SJSA1 (cell line): Measurements from ENCODE around the gene POLG2. TPM values are rescaled to one million over a fixed set of nuclear protein-coding genes. Genes with fewer than 3 reads are reported as not detected.
"Not testable (repeated sequence)": the region's sequence is repeated elsewhere in the genome, so short reads cannot be mapped to it uniquely, and the experiment has no call there.

Experiments
- DNase-seq, 2 experiments: peaks; one replicate each; pipeline ENCODE4 v3.0.0-alpha.2; 2015 to 2020; ENCODE audit warnings: low spot score in 2 of 2, low read depth in 1 of 2
- H3K27ac ChIP-seq: fragments of 250-450 bp; sonication (Bioruptor Pico); 2 replicates; pipeline ENCODE4 v1.5.1; 2020; ENCODE audit warnings: mild to moderate bottlenecking, moderate library complexity
- H3K27me3 ChIP-seq: fragments of 250-450 bp; sonication (Bioruptor Pico); replicated peaks from 2 replicates; pipeline ENCODE4 v1.5.1; 2020; ENCODE audit warnings: mild to moderate bottlenecking, moderate library complexity
- H3K36me3 ChIP-seq: fragments of 250-450 bp; sonication (Bioruptor Pico); 2 replicates; pipeline ENCODE4 v1.5.1; 2020; ENCODE audit warnings: mild to moderate bottlenecking
- H3K4me1 ChIP-seq: fragments of 250-450 bp; sonication (Bioruptor Pico); replicated peaks from 2 replicates; pipeline ENCODE4 v1.6.1; 2021; ENCODE audit warnings: mild to moderate bottlenecking
- H3K4me3 ChIP-seq: fragments of 250-450 bp; sonication (Bioruptor Pico); 2 replicates; pipeline ENCODE4 v1.5.1; 2020; ENCODE audit warnings: mild to moderate bottlenecking
- H3K9me3 ChIP-seq: fragments of 250-450 bp; sonication (Bioruptor Pico); replicated peaks from 2 replicates; pipeline ENCODE4 v1.5.1; 2020; ENCODE audit warnings: mild to moderate bottlenecking
- total RNA-seq: library from RNA; depleted of rRNA; stranded (reverse); fragments of >200 nt; shearing (Covaris generic); gene quantifications from 2 replicates; pipeline ENCODE4 v1.2.3, GENCODE V29; 2014

POLG2 gene
- total RNA-seq, 1 experiment from 2014 or later = 7.5 TPM

DNA sequence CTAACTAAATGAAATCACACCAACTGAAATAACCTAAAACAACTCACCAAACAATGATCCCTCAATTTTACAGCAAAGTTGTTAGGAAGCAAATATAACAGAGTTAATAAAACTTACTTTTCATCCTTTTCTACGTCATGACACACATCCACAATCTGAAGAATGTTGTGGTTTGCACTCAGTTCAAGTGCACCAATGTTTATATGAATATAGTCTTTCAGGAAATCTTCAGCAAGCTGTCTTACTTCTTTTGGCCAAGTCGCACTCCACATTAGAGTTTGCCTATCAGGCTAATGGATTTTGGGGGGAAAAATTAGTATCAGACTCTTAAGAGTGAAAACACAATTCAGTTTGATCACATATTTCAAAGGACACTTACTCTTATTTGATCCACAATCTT is 6.0 kb upstream of the POLG2 start:
- H3K4me3 ChIP-seq = no peak overlapping the region
- H3K27ac ChIP-seq = peak overlapping the region; percentile 6; the same call in 1 of the 2 replicates
- peaks cover 84% of the 10 kb centered on the region for H3K36me3 ChIP-seq
- no peaks in the 10 kb centered on the region for H3K27me3 ChIP-seq
- DNase-seq = no peak
- H3K9me3 ChIP-seq = no peaks in the 10 kb centered on the region
- peaks cover 33% of the 10 kb centered on the region for H3K4me1 ChIP-seq

DNA sequence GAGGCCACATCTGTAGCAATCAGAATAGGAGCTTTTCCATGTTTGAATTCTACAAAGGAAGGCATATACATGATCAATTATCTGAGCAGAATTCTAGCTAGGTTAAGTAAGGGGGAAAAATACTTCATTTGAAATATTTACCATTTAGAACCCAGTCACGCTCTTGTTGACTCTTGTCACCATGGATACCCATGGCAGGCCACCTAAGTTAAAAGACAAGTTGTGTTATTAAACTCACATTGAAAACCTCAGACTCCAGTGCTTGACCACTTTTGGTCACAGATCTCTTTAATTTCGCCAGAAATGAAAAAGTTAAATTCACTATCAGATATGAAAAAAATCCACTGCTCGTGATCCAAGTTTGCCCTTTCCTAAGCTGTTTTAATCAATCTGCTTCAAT is 5.2 kb upstream of the POLG2 start:
- Histone ChIP-seq H3K27me3 (no peaks in the 10 kb centered on the region), H3K4me3 (no peak overlapping the region), H3K9me3 (no peaks in the 10 kb centered on the region), H3K36me3 (peaks cover 90% of the 10 kb centered on the region), H3K27ac (peak overlapping the region; percentile 6; the same call in 1 of the 2 replicates), H3K4me1 (peaks cover 39% of the 10 kb centered on the region)
- DNase-seq = no peak

DNA sequence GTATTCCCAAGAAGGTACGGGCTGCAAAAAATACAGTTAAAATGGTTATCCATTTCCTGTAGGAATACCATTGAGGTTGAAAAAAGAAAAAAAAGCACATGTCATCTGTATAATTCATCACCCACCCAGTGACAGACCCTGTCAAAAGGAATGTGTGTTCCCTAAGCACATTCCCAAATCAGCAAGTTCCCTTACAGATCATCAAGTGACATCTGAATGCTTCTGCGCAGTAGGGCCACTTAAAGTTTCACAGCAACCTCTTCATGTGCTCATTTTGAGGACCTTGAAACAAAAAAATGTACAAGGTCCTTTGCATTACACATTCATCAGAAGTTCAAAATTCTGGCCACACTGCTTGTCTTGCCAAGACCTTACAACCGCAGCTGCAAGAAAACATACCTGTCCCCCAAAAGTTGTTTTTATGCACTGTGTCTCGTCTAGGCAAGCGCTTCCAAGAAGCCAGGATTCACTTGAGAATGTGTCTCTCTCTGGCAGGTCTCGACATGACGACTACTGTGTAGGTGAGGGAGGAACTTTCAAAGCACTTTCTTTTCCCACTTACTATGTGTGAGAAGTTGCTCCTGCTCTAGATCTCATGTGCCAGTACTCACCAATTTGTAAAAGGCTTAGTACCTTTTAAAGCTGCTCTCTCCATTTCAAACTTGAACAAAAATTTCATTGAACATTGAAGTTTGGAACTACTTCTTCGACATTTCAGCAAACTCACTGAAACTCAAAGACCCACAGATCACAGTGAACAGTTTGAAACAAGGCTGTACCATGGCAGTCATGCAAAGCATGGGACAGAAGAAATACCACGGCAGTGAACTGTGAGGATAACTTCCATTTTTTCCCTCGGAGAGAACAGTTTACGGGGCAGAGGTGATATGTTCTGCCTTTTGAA is 4.3 kb upstream of the POLG2 start:
- Histone ChIP-seq H3K27me3 (no peaks in the 10 kb centered on the region), H3K27ac (no peak overlapping the region), H3K4me3 (no peak overlapping the region), H3K36me3 (peaks cover 93% of the 10 kb centered on the region), H3K4me1 (peaks cover 42% of the 10 kb centered on the region), H3K9me3 (no peaks in the 10 kb centered on the region)
- DNase-seq = no peak

DNA sequence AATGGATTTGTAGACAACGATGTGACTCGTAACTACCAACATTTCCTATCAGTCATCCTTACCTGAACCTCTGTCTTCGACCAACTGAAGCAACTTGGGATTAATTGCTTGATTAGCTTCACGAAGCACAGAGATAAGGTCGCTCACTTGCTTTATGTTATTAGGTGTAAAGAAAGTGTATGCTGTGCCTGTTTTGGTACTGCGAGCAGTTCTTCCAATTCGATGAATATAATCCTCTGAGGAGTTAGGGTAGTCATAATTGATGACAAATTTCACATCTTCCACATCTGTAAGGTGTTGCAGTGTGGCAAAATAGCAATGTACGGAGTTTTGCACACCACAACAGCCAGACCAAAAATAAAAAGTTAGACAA is 3.6 kb upstream of the POLG2 start:
- H3K27ac ChIP-seq = no peak overlapping the region
- H3K4me3 ChIP-seq = no peak overlapping the region
- no peaks in the 10 kb centered on the region for H3K9me3 ChIP-seq
- no peak for DNase-seq
- no peaks in the 10 kb centered on the region for H3K27me3 ChIP-seq
- peaks cover 48% of the 10 kb centered on the region for H3K4me1 ChIP-seq
- H3K36me3 ChIP-seq = peaks cover 90% of the 10 kb centered on the region

GRCh38 chr17:64499805-64500486 is 3.1 kb upstream of the POLG2 start:
- Histone ChIP-seq H3K4me3 (no peak overlapping the region), H3K27me3 (no peaks in the 10 kb centered on the region), H3K9me3 (no peaks in the 10 kb centered on the region), H3K27ac (no peak overlapping the region), H3K36me3 (peaks cover 85% of the 10 kb centered on the region), H3K4me1 (peaks cover 48% of the 10 kb centered on the region)
- DNase-seq = no peak

DNA sequence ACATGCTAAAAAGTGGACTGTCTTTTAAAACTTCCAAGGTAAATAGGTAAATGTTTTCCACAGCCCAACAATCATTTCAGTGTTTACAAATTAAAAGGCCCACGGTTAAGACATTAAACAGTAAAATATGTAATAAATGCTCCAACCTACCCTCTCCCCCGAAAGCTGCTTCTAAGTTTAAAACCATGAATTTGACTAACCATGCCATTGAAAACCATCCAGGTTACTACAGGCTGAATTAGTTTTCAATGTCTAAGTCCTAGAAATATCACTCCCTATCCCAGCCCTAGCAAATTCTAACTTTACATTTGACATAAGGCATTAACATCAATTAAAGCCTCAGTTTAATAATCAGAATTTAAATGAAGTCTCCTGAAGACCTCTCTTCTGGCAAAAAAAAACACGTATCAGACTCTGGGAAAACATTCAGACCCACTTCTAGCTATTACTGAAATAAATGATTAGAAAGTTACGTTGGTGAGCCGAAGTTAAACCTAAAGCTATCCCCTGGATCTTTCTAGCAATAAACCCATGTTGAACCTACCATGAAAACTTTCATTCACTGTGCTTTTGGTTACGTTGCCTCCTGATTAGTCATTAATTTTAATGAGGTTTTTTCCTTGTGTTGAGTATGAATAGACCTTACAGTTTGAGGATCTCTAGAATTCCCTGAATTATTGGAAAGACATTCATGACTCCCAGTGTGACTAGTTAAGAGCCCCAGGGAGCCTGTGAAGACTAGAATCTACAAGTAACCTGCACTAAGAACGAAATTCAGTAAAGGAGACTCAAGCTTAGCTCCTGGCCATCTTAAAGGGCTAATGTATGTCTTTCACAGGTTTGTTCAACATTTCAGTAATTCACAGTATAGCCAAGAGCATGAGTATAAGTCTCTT is 1.7 kb upstream of the POLG2 start:
- Histone ChIP-seq H3K27ac (no peak overlapping the region), H3K9me3 (no peaks in the 10 kb centered on the region), H3K36me3 (peaks cover 74% of the 10 kb centered on the region), H3K4me1 (peaks cover 38% of the 10 kb centered on the region), H3K27me3 (no peaks in the 10 kb centered on the region), H3K4me3 (no peak overlapping the region)
- DNase-seq = peak in 1 of 2 experiments; percentile 35

DNA sequence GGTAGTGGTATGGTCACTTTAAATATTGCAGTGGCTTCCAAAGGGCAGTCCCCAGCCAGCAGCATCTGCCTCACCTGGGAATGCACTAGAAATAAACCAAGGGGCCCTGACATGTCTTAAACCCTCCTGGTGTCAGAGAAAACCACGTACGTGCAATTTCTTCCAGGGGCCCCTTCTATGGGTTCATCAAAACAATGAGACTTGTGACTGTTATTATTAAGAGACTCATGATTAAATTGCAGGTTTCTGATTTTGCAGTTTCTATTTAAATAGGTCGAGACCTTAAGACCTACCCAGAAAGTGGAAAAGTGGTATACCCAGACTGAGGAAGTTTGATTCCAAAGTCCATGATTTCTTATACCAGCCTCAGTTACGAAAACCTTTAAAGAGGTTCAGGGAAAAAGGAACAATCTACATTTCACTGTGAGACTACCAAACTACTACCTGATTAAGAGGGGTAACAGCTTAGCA is 746 bp upstream of the POLG2 start:
- H3K27ac ChIP-seq = peak overlapping the region; percentile 68
- H3K4me3 ChIP-seq = peak overlapping the region; percentile 51
- H3K27me3 ChIP-seq = no peaks in the 10 kb centered on the region
- no peaks in the 10 kb centered on the region for H3K9me3 ChIP-seq
- DNase-seq = no peak
- H3K36me3 ChIP-seq = peaks cover 69% of the 10 kb centered on the region
- peaks cover 28% of the 10 kb centered on the region for H3K4me1 ChIP-seq

GRCh38 chr17:64496348-64496785 is 487 bp downstream of the POLG2 start:
- Histone ChIP-seq H3K27me3 (no peaks in the 10 kb centered on the region), H3K9me3 (no peaks in the 10 kb centered on the region), H3K4me1 (peaks cover 27% of the 10 kb centered on the region), H3K4me3 (peak overlapping the region; percentile 51), H3K36me3 (peaks cover 65% of the 10 kb centered on the region), H3K27ac (peak overlapping the region; percentile 68)
- no peak for DNase-seq

DNA sequence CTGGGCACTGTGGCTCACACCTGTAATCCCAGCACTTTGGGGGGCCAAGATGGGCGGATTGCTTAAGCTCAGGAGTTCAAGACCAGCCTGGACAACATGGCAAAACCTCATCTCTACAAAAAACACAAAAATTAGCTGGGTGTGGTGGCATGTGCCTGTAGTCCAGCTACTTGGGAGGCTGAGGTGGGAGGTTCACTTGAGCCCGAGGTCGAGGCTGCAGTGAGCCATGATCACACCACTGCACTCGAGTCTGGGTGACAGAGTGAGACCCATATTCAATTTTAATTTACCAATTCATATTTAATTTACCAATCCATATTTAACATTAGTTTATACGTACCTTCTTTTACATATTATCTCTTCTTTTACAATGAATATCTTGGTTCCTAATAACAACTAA is 1.6 kb downstream of the POLG2 start:
- H3K4me3 ChIP-seq, H3K9me3 ChIP-seq, H3K27ac ChIP-seq, H3K27me3 ChIP-seq, DNase-seq: not testable (repeated sequence)
- peaks cover 63% of the 10 kb centered on the region for H3K36me3 ChIP-seq
- H3K4me1 ChIP-seq = peaks cover 27% of the 10 kb centered on the region

GRCh38 chr17:64494121-64494520 is 2.7 kb downstream of the POLG2 start:
- H3K4me3 ChIP-seq = no peak overlapping the region
- DNase-seq = no peak
- peaks cover 56% of the 10 kb centered on the region for H3K36me3 ChIP-seq
- peaks cover 23% of the 10 kb centered on the region for H3K4me1 ChIP-seq
- H3K9me3 ChIP-seq = no peaks in the 10 kb centered on the region
- H3K27me3 ChIP-seq = no peaks in the 10 kb centered on the region
- no peak overlapping the region for H3K27ac ChIP-seq

GRCh38 chr17:64492481-64493109 is 4.3 kb downstream of the POLG2 start:
- no peak for DNase-seq
- Histone ChIP-seq H3K27ac (no peak overlapping the region), H3K4me1 (peaks cover 14% of the 10 kb centered on the region), H3K36me3 (peaks cover 40% of the 10 kb centered on the region), H3K9me3 (no peaks in the 10 kb centered on the region), H3K27me3 (no peaks in the 10 kb centered on the region), H3K4me3 (no peak overlapping the region)

DNA sequence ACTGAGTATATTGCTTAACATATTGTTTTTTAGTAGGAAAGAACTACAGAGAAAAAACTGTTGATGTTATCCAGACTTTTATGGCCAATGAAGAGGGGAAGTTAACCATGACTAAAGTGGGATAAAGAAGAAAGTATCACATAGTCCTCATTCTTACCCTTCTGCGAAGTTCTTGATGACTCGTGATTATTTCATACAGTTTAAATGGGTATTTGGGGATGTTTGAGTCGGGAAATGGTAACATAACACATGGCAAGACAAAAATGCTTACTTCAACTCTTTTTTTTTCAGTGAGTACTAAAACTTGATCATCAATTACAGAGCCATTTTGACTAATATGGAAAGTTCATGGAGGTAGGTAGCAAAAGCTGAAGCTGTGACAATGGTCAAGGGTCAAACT is 4.9 kb downstream of the POLG2 start:
- Histone ChIP-seq H3K36me3 (peaks cover 34% of the 10 kb centered on the region), H3K4me3 (no peak overlapping the region), H3K27ac (no peak overlapping the region), H3K9me3 (no peaks in the 10 kb centered on the region), H3K4me1 (peaks cover 8% of the 10 kb centered on the region), H3K27me3 (no peaks in the 10 kb centered on the region)
- DNase-seq = no peak
